Suprapubic skin (tissue), 4 donors: Measurements from ENCODE around the gene MAPRE2.

ENCODE experiments used
- CTCF ChIP-seq, 2 donors: fragments of 200-600 bp in 1 of 2; fragments of 450-650 bp in 1 of 2; sonication (generic) in 1 of 2; IDR thresholded peaks; one replicate each; pipeline ENCODE4 v1.5.1; 2016 to 2019; ENCODE audit warnings: antibody characterized with exemption in 2 of 2, mild to moderate bottlenecking in 1 of 2, moderate library complexity in 1 of 2
- EP300 ChIP-seq: sonication (generic); formaldehyde crosslinking; IDR thresholded peaks from one replicate; pipeline ENCODE4 v1.6.1; 2017; ENCODE audit warnings: antibody characterized with exemption
- POLR2A ChIP-seq, 2 donors: fragments of 450-650 bp; IDR thresholded peaks; one replicate each; pipeline ENCODE4 v1.6.1; 2017; ENCODE audit warnings: antibody characterized with exemption in 2 of 2, mild to moderate bottlenecking in 2 of 2, moderate library complexity in 2 of 2
- POLR2AphosphoS5 ChIP-seq, 3 donors: sonication (generic); formaldehyde crosslinking; IDR thresholded peaks; one replicate each; pipeline ENCODE4 v1.6.1; 2017; ENCODE audit warnings: antibody characterized with exemption in 3 of 3

- TF ChIP-seq CTCF (IDR thresholded peaks at IDR 0.05) (no peak), POLR2A (IDR thresholded peaks at IDR 0.05) (no peak), POLR2AphosphoS5 (IDR thresholded peaks at IDR 0.05) (no peak), EP300 (no peak)
Observed at GRCh38 chr18:35110554-35111485, 69.6 kb downstream of the MAPRE2 start.
